ENCODE results near the gene UGT1A10. TPM values are rescaled to one million over a fixed set of nuclear protein-coding genes. Genes with fewer than 3 reads are reported as not detected.

Gene UGT1A10
- total and polyA plus RNA-seq, 2 of the 13 experiments (the other 11 are each of a cell fraction or from before 2014, with no cell fraction given): not detected

GRCh38 chr2:233593201-233593600 is 43.0 kb upstream of the UGT1A10 start:
- H3K79me2 ChIP-seq (ENCODE audit: insufficient read depth, low read length): no peaks in the 10 kb centered on the region
- DNase-seq (ENCODE audit: low spot score) (no peak), FAIRE-seq (no peak), ATAC-seq (no peak)
- H3K9ac ChIP-seq (ENCODE audit: insufficient read depth, low read depth, low read length): no peak overlapping the region
- in situ Hi-C loops (cut with HindIII; ENCODE audit: extremely low pct_ligation_motif_present, low pct_unique_long_range_greater_than_20kb): no loop called here
- H3K4me3 ChIP-seq (replicated peaks in 1 of 3; ENCODE audit: insufficient read depth in 1 of 3, low read depth in 2 of 3, low read length in 3 of 3): no peak overlapping the region
- 42% methylated on average over 8 of the region's 8 CpGs for WGBS (ENCODE audit: low lambda C conversion rate)
- H3K9me3 ChIP-seq (ENCODE audit: low read length): no peaks in the 10 kb centered on the region
- BruUV-seq (replicated peaks): no TSS peak
- TF ChIP-seq HOXA9 (CRISPR knock-in tag; IDR thresholded peaks at IDR 0.05; ENCODE audit: borderline replicate concordance): no peak
- no peak overlapping the region for H2AFZ ChIP-seq (ENCODE audit: low read length)
- H4K20me1 ChIP-seq (ENCODE audit: insufficient read depth, low read length): no peaks in the 10 kb centered on the region
- intact Hi-C loops (cut with micrococcal nuclease; ENCODE audit: unreplicated experiment): no loop called here
- peaks cover 0 to 2% of the 10 kb centered on the region in 2 experiments; a peak in 1 of 5 replicates for H3K27me3 ChIP-seq (ENCODE audit: control insufficient read depth in 1 of 2, insufficient read depth in 2 of 2, low read length in 2 of 2)
- H3K36me3 ChIP-seq (replicated peaks in 1 of 2; ENCODE audit: control insufficient read depth in 1 of 2, insufficient read depth in 2 of 2, low read length in 2 of 2): no peaks in the 10 kb centered on the region
- H3K4me2 ChIP-seq (ENCODE audit: low read depth, low read length): no peak overlapping the region
- no peak overlapping the region for H3K27ac ChIP-seq (ENCODE audit: extremely low read length, insufficient read depth, low read length)
- ChIA-PET CTCF (ENCODE audit: low intra/inter-chr PET ratio, low total read pairs) (no interaction called here), POLR2A (no interaction called here)
- H3K4me1 ChIP-seq (ENCODE audit: insufficient read depth, low read length): peaks cover 6% of the 10 kb centered on the region

GRCh38 chr2:233597522-233597921 is 38.7 kb upstream of the UGT1A10 start:
- H2AFZ ChIP-seq (ENCODE audit: low read length): no peak overlapping the region
- H3K27me3 ChIP-seq (ENCODE audit: control insufficient read depth in 1 of 2, insufficient read depth in 2 of 2, low read length in 2 of 2): peaks cover 0 to 2% of the 10 kb centered on the region in 2 experiments; a peak in 1 of 5 replicates
- no peaks in the 10 kb centered on the region for H3K9me3 ChIP-seq (ENCODE audit: low read length)
- FAIRE-seq: no peak
- no peak for TF ChIP-seq ZNF468 (CRISPR knock-in tag; IDR thresholded peaks at IDR 0.05)
- no peak for TF ChIP-seq BORCS8-MEF2B (CRISPR knock-in tag; IDR thresholded peaks at IDR 0.05)
- TF ChIP-seq ZNF24 (IDR thresholded peaks at IDR 0.05): no peak
- TF ChIP-seq ELK4 (CRISPR knock-in tag; IDR thresholded peaks at IDR 0.05; ENCODE audit: borderline replicate concordance): no peak
- TF ChIP-seq HHEX (CRISPR knock-in tag; IDR thresholded peaks at IDR 0.05): no peak
- no peak for TF ChIP-seq ZNF792 (CRISPR knock-in tag; IDR thresholded peaks at IDR 0.05)
- intact Hi-C loops (cut with micrococcal nuclease; ENCODE audit: unreplicated experiment): no loop called here
- in situ Hi-C loops (cut with HindIII; ENCODE audit: extremely low pct_ligation_motif_present, low pct_unique_long_range_greater_than_20kb): no loop called here
- H3K9ac ChIP-seq (ENCODE audit: insufficient read depth, low read depth, low read length): no peak overlapping the region
- POLR2A ChIA-PET: no interaction called here
- no peaks in the 10 kb centered on the region for H3K4me1 ChIP-seq (ENCODE audit: insufficient read depth, low read length)
- H3K36me3 ChIP-seq (replicated peaks in 1 of 2; ENCODE audit: control insufficient read depth in 1 of 2, insufficient read depth in 2 of 2, low read length in 2 of 2): no peaks in the 10 kb centered on the region
- no peak overlapping the region for H3K4me3 ChIP-seq (replicated peaks in 1 of 3; ENCODE audit: insufficient read depth in 1 of 3, low read depth in 2 of 3, low read length in 3 of 3)
- no peak for DNase-seq (ENCODE audit: low spot score)
- H3K79me2 ChIP-seq (ENCODE audit: insufficient read depth, low read length): no peaks in the 10 kb centered on the region
- H3K27ac ChIP-seq (ENCODE audit: extremely low read length, insufficient read depth, low read length): no peak overlapping the region
- WGBS (ENCODE audit: low lambda C conversion rate): 14% methylated on average over 1 of the region's 1 CpG
- H4K20me1 ChIP-seq (ENCODE audit: insufficient read depth, low read length): no peaks in the 10 kb centered on the region
- BruUV-seq (replicated peaks): no TSS peak
- no peak for ATAC-seq
- H3K4me2 ChIP-seq (ENCODE audit: low read depth, low read length): no peak overlapping the region
- CTCF ChIA-PET (ENCODE audit: low intra/inter-chr PET ratio, low total read pairs): no interaction called here
